H9 (cell line): ENCODE measurements around the gene PKP3. TPM values are rescaled to one million over a fixed set of nuclear protein-coding genes. Genes with fewer than 3 reads are reported as not detected.

Source experiments
- DNase-seq: peaks from one replicate; pipeline ENCODE4 v3.0.0-alpha.2; 2017
- H2AFZ ChIP-seq: one replicate; pipeline ENCODE4 v1.6.1; 2013; ENCODE audit warnings: mild to moderate bottlenecking, low read length, control low read depth, moderate library complexity
- H2AK5ac ChIP-seq: 2 replicates; pipeline ENCODE4 v1.6.1; 2013; ENCODE audit warnings: low read length, control low read depth, mixed read lengths; ENCODE audit not compliant: insufficient read length
- H2BK120ac ChIP-seq: one replicate; pipeline ENCODE4 v1.6.1; 2013; ENCODE audit warnings: low read depth, mild to moderate bottlenecking, low read length, control low read depth, inconsistent platforms; ENCODE audit not compliant: poor library complexity, severe bottlenecking
- H2BK12ac ChIP-seq: 2 replicates; pipeline ENCODE4 v1.6.1; 2013; ENCODE audit warnings: low read length, control low read depth, mixed read lengths, low read depth; ENCODE audit not compliant: insufficient read length
- H2BK15ac ChIP-seq: 2 replicates; pipeline ENCODE4 v1.6.1; 2013; ENCODE audit warnings: low read depth, low read length, control low read depth
- H2BK20ac ChIP-seq: one replicate; pipeline ENCODE4 v1.6.1; 2013; ENCODE audit warnings: low read depth, mild to moderate bottlenecking, low read length, control low read depth, inconsistent platforms; ENCODE audit not compliant: poor library complexity, severe bottlenecking
- H2BK5ac ChIP-seq: 2 replicates; pipeline ENCODE4 v1.6.1; 2013; ENCODE audit warnings: low read length, control low read depth, mixed read lengths; ENCODE audit not compliant: insufficient read length
- H3K14ac ChIP-seq: 2 replicates; pipeline ENCODE4 v1.6.1; 2013; ENCODE audit warnings: low read length, control low read depth; ENCODE audit not compliant: insufficient read depth
- H3K18ac ChIP-seq: 2 replicates; pipeline ENCODE4 v1.6.1; 2013; ENCODE audit warnings: low read depth, mild to moderate bottlenecking, mixed read lengths, low read length, control low read depth; ENCODE audit not compliant: insufficient read length
- H3K23ac ChIP-seq: 2 replicates; pipeline ENCODE4 v1.6.1; 2013; ENCODE audit warnings: low read length, control low read depth, mixed read lengths, low read depth; ENCODE audit not compliant: insufficient read length
- H3K23me2 ChIP-seq: 2 replicates; pipeline ENCODE4 v1.6.1; 2013; ENCODE audit warnings: low read depth, mild to moderate bottlenecking, mixed read lengths, low read length, control low read depth; ENCODE audit not compliant: insufficient read length, poor library complexity, severe bottlenecking
- H3K27ac ChIP-seq: 2 replicates; pipeline ENCODE4 v1.5.1; 2013; ENCODE audit warnings: low read length, control low read depth, mixed read lengths, low read depth; ENCODE audit not compliant: insufficient read length
- H3K27me3 ChIP-seq: 2 replicates; pipeline ENCODE4 v1.6.1; 2013; ENCODE audit warnings: low read length, control low read depth, inconsistent platforms; ENCODE audit not compliant: insufficient read depth
- H3K4ac ChIP-seq: 2 replicates; pipeline ENCODE4 v1.6.1; 2013; ENCODE audit warnings: low read depth, mild to moderate bottlenecking, control low read depth, inconsistent platforms, low read length, moderate library complexity
- H3K4me1 ChIP-seq: 2 replicates; pipeline ENCODE4 v1.6.1; 2013; ENCODE audit warnings: low read length, control low read depth, inconsistent platforms; ENCODE audit not compliant: insufficient read depth
- H3K4me2 ChIP-seq: 2 replicates; pipeline ENCODE4 v1.6.1; 2013; ENCODE audit warnings: low read length, control low read depth, mixed read lengths; ENCODE audit not compliant: insufficient read length, insufficient read depth
- H3K56ac ChIP-seq: 2 replicates; pipeline ENCODE4 v1.6.1; 2013; ENCODE audit warnings: low read depth, mild to moderate bottlenecking, mixed read lengths, low read length, control low read depth; ENCODE audit not compliant: insufficient read length
- H3K79me1 ChIP-seq: 2 replicates; pipeline ENCODE4 v1.6.1; 2013; ENCODE audit warnings: low read depth, mild to moderate bottlenecking, moderate library complexity, low read length, control low read depth, inconsistent platforms; ENCODE audit not compliant: insufficient read depth, poor library complexity, severe bottlenecking
- H3K79me2 ChIP-seq: 2 replicates; pipeline ENCODE4 v1.6.1; 2013; ENCODE audit warnings: low read length, control low read depth, inconsistent platforms; ENCODE audit not compliant: insufficient read depth
- H3K9ac ChIP-seq: 2 replicates; pipeline ENCODE4 v1.6.1; 2013; ENCODE audit warnings: low read length, control low read depth, mixed read lengths; ENCODE audit not compliant: insufficient read length; ENCODE audit errors: extremely low read depth
- H3K9me3 ChIP-seq: one replicate; pipeline ENCODE4 v1.6.1; 2013; ENCODE audit warnings: low read depth, low read length, inconsistent platforms; ENCODE audit not compliant: control insufficient read depth
- H3T11ph ChIP-seq: one replicate; pipeline ENCODE4 v1.6.1; 2013; ENCODE audit warnings: mild to moderate bottlenecking, low read length, control low read depth, inconsistent platforms
- H4K20me1 ChIP-seq: one replicate; pipeline ENCODE4 v1.6.1; 2013; ENCODE audit not compliant: control insufficient read depth, insufficient read length, insufficient read depth
- H4K5ac ChIP-seq: 2 replicates; pipeline ENCODE4 v1.6.1; 2013; ENCODE audit warnings: low read depth, mild to moderate bottlenecking, mixed read lengths, low read length, control low read depth; ENCODE audit not compliant: insufficient read length
- H4K8ac ChIP-seq: replicated peaks from 2 replicates; pipeline ENCODE4 v1.6.1; 2013; ENCODE audit warnings: low read length, control low read depth, mixed read lengths, low read depth; ENCODE audit not compliant: insufficient read length
- H4K91ac ChIP-seq: 2 replicates; pipeline ENCODE4 v1.6.1; 2013; ENCODE audit warnings: low read depth, mild to moderate bottlenecking, moderate library complexity, mixed read lengths, low read length, control low read depth; ENCODE audit not compliant: insufficient read length
- H3K27ac Mint-ChIP-seq, 3 experiments: 2 replicates in 2 of 3; 3 replicates in 1 of 3; pipeline ENCODE4 v1.8.0; 2020 to 2021; ENCODE audit warnings: mixed read lengths in 3 of 3, mild to moderate bottlenecking in 1 of 3, moderate library complexity in 1 of 3
- H3K27me3 Mint-ChIP-seq: 2 replicates; pipeline ENCODE4 v1.8.0; 2021; ENCODE audit warnings: low read depth, mild to moderate bottlenecking, moderate library complexity, mixed read lengths
- H3K36me3 Mint-ChIP-seq, 3 experiments: 2 replicates in 2 of 3; 3 replicates in 1 of 3; pipeline ENCODE4 v1.8.0; 2020 to 2021; ENCODE audit warnings: low read depth in 3 of 3, mixed read lengths in 3 of 3; ENCODE audit not compliant: insufficient read depth in 1 of 3
- H3K4me1 Mint-ChIP-seq, 2 experiments: 2 replicates each; pipeline ENCODE4 v1.8.0; 2020; ENCODE audit warnings: mixed read lengths in 2 of 2
- H3K4me3 Mint-ChIP-seq, 2 experiments: 2 replicates in 1 of 2; 3 replicates in 1 of 2; pipeline ENCODE4 v1.8.0; 2020 to 2021; ENCODE audit warnings: mild to moderate bottlenecking in 2 of 2, mixed read lengths in 2 of 2, moderate library complexity in 1 of 2
- H3K9me3 Mint-ChIP-seq, 2 experiments: 2 replicates in 1 of 2; 3 replicates in 1 of 2; pipeline ENCODE4 v1.8.0; 2020; ENCODE audit warnings: mild to moderate bottlenecking in 2 of 2, mixed read lengths in 2 of 2, moderate library complexity in 1 of 2
- WGBS: extraction: QIAGEN DNeasy Blood & Tissue Kit; methylation state at CpG from one replicate; pipeline ENCODE4 v1.1.7; 2013; ENCODE audit warnings: missing lambda C conversion rate, low lambda C conversion rate, mixed read lengths; ENCODE audit not compliant: insufficient read length; ENCODE audit errors: extremely low coverage; 5-methylcytosine and 5-hydroxymethylcytosine counted together
- total RNA-seq: library from RNA; stranded (reverse); gene quantifications from 2 replicates; pipeline ENCODE4 v1.2.1, GENCODE V29; 2021
- TF ChIP-seq, protein P1 (sequence below): fragments of 200-600 bp; sonication (generic); conservative IDR thresholded peaks from 3 replicates; pipeline ENCODE4 v1.8.0; 2021; ENCODE audit warnings: antibody characterized with exemption, mild to moderate bottlenecking

PKP3 gene
- total RNA-seq, 1 experiment from 2014 or later: 41.7 TPM

DNA sequence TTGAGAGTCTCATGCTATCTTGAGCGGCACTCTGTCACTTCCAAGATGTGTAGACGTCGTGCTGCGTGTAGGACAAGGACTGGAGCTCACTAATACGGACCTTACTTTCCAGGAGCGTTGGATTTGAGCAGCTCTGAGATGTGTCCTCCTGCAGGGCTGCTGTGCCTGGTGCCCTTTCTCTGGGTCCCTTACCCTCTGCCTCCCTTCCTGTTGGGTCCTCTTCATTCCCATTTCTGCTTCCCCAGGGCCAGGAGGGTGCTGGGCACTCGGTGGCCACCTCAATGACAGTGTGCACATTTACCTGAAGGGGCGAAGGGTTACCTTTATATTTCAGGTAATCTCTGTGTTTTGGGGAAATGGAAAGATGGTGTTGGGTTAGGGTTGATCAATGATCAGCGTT is 60.0 kb downstream of the PKP3 start:
- no peak overlapping the region for H2BK12ac ChIP-seq
- H3K4ac ChIP-seq: no peak overlapping the region
- H3K4me1 Mint-ChIP-seq: peaks cover 43 to 44% of the 10 kb centered on the region in 2 experiments
- H3K27me3 Mint-ChIP-seq: no peaks in the 10 kb centered on the region
- H3K4me3 Mint-ChIP-seq: no peak overlapping the region
- H3K79me1 ChIP-seq: peaks cover 7% of the 10 kb centered on the region
- H3K79me2 ChIP-seq: peaks cover 17% of the 10 kb centered on the region; the same call in 1 of the 2 replicates
- H3K14ac ChIP-seq: no peak overlapping the region
- 0 out of 7 replicates have a peak overlapping the region, but pooled peaks of 2 of the 3 experiments have one; percentile 33 to 44 for H3K27ac Mint-ChIP-seq
- no peaks in the 10 kb centered on the region for H4K20me1 ChIP-seq
- H3K23ac ChIP-seq: no peak overlapping the region
- H4K5ac ChIP-seq: no peak overlapping the region
- H2AFZ ChIP-seq: no peak overlapping the region
- H2BK120ac ChIP-seq: no peak overlapping the region
- H4K8ac ChIP-seq: no peak overlapping the region
- H3K36me3 Mint-ChIP-seq: peaks cover 16 to 46% (median 40%) of the 10 kb centered on the region in 3 experiments; a peak in 6 of 7 replicates
- H4K91ac ChIP-seq: no peak overlapping the region
- no CpG with 5 or more reads among the region's 9 CpGs for WGBS
- H2BK15ac ChIP-seq: no peak overlapping the region
- H3T11ph ChIP-seq: no peak overlapping the region
- H3K4me1 ChIP-seq: no peaks in the 10 kb centered on the region
- TF ChIP-seq, protein P1, sequence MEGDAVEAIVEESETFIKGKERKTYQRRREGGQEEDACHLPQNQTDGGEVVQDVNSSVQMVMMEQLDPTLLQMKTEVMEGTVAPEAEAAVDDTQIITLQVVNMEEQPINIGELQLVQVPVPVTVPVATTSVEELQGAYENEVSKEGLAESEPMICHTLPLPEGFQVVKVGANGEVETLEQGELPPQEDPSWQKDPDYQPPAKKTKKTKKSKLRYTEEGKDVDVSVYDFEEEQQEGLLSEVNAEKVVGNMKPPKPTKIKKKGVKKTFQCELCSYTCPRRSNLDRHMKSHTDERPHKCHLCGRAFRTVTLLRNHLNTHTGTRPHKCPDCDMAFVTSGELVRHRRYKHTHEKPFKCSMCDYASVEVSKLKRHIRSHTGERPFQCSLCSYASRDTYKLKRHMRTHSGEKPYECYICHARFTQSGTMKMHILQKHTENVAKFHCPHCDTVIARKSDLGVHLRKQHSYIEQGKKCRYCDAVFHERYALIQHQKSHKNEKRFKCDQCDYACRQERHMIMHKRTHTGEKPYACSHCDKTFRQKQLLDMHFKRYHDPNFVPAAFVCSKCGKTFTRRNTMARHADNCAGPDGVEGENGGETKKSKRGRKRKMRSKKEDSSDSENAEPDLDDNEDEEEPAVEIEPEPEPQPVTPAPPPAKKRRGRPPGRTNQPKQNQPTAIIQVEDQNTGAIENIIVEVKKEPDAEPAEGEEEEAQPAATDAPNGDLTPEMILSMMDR: no peak
- peaks cover 7% of the 10 kb centered on the region for H3K23me2 ChIP-seq
- DNase-seq: no peak
- H3K9ac ChIP-seq: no peak overlapping the region
- no peak overlapping the region for H2BK20ac ChIP-seq
- H2BK5ac ChIP-seq: no peak overlapping the region
- no peak overlapping the region for H3K56ac ChIP-seq
- H2AK5ac ChIP-seq: no peak overlapping the region
- H3K27me3 ChIP-seq: no peaks in the 10 kb centered on the region
- H3K9me3 Mint-ChIP-seq: peaks cover 0 to 2% of the 10 kb centered on the region in 2 experiments; a peak in 1 of 5 replicates
- H3K27ac ChIP-seq: no peak overlapping the region
- H3K18ac ChIP-seq: no peak overlapping the region
- H3K4me2 ChIP-seq: no peak overlapping the region
- H3K9me3 ChIP-seq: no peaks in the 10 kb centered on the region

Other genes with a start within 250 kb of the PKP3 start
- not detected in 2 replicates for gene SCGB1C1, start 201.1 kb upstream of the PKP3 start, total RNA-seq
- 44.1 and 49.4 TPM in 2 replicates for gene BET1L, start 186.8 kb upstream of the PKP3 start, total RNA-seq
- 94.9 and 98.1 TPM in 2 replicates for gene RIC8A, start 186.5 kb upstream of the PKP3 start, total RNA-seq
- 13.2 and 13.9 TPM in 2 replicates for gene SIRT3, start 157.9 kb upstream of the PKP3 start, total RNA-seq
- 141 and 148 TPM in 2 replicates for gene PSMD13, start 157.2 kb upstream of the PKP3 start, total RNA-seq
- not detected in 2 replicates for gene NLRP6, start 115.8 kb upstream of the PKP3 start, total RNA-seq
- 57.9 and 58.3 TPM in 2 replicates for gene PGGHG, start 105.1 kb upstream of the PKP3 start, total RNA-seq
- not detected in 2 replicates for gene IFITM5, start 94.7 kb upstream of the PKP3 start, total RNA-seq
- 421 and 425 TPM in 2 replicates for gene IFITM2, start 86.4 kb upstream of the PKP3 start, total RNA-seq
- gene IFITM1, start 80.2 kb upstream of the PKP3 start, total RNA-seq: 498 and 500 TPM in 2 replicates
- 419 and 425 TPM in 2 replicates for gene IFITM3, start 73.3 kb upstream of the PKP3 start, total RNA-seq
- 101 and 105 TPM in 2 replicates for gene B4GALNT4, start 24.7 kb upstream of the PKP3 start, total RNA-seq
- 85.7 and 89.7 TPM in 2 replicates for gene SIGIRR, start 20.8 kb downstream of the PKP3 start, total RNA-seq
- gene ANO9, start 47.8 kb downstream of the PKP3 start, total RNA-seq: 12.3 and 13.1 TPM in 2 replicates
- 53.4 and 55.3 TPM in 2 replicates for gene PTDSS2, start 56.1 kb downstream of the PKP3 start, total RNA-seq
- 60.0 and 67.0 TPM in 2 replicates for gene RNH1, start 113.0 kb downstream of the PKP3 start, total RNA-seq
- 61.8 and 66.0 TPM in 2 replicates for gene HRAS, start 141.4 kb downstream of the PKP3 start, total RNA-seq
- 3.1 and 3.4 TPM in 2 replicates for gene LRRC56, start 143.3 kb downstream of the PKP3 start, total RNA-seq
- 4.2 and 4.7 TPM in 2 replicates for gene LMNTD2, start 166.5 kb downstream of the PKP3 start, total RNA-seq
- gene RASSF7, start 166.8 kb downstream of the PKP3 start, total RNA-seq: 26.3 and 30.0 TPM in 2 replicates
- 48.9 and 50.6 TPM in 2 replicates for gene PHRF1, start 182.3 kb downstream of the PKP3 start, total RNA-seq
- gene IRF7, start 221.7 kb downstream of the PKP3 start, total RNA-seq: 9.7 and 9.8 TPM in 2 replicates
- 0.46 TPM in 1 of 2 replicates, not detected in the other for gene CDHR5, start 230.7 kb downstream of the PKP3 start, total RNA-seq
- 1.8 and 2.3 TPM in 2 replicates for gene SCT, start 233.0 kb downstream of the PKP3 start, total RNA-seq
- gene DRD4, start 243.1 kb downstream of the PKP3 start, total RNA-seq: 6.2 and 6.8 TPM in 2 replicates